Stromal cell of bone marrow (primary cell): Measurements from ENCODE around the gene CLIP3.
"Not testable (repeated sequence)": the region's sequence is repeated elsewhere in the genome, so short reads cannot be mapped to it uniquely, and the experiment has no call there.

Experiments
- DNase-seq: peaks from one replicate; pipeline ENCODE4 v3.0.0-alpha.2; 2012; ENCODE audit warnings: low read depth

Gene CLIP3

DNA sequence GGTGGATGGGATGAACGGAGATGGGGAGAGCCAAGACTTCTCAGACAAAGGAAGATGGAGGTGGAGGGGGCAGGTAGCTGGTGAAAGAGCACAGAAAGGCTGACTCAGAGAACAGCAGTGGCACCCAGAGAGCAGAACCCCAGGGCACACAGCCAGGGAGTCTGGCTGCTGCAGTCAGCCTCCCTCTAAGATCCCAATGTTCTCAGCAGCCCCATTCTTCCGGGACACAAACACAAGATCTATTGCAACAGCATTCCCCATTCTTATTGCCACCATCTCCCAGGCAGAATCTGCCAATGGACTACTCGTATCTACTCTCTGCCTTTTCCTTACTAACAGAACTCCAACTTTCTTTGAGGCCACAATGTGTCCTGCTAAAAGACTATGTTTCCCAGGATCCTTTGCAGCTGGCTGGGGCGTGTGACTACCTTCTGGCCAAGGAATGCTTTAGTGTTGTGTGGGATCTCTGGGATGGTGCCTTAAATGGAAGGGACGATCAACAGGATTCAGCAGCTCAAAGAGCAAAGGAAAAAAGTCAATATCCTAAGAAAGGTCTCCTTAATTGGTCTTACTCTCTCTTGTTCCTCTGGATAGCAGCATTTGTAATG, 13.9 kb upstream of the CLIP3 start:
- DNase-seq, result no peak

DNA sequence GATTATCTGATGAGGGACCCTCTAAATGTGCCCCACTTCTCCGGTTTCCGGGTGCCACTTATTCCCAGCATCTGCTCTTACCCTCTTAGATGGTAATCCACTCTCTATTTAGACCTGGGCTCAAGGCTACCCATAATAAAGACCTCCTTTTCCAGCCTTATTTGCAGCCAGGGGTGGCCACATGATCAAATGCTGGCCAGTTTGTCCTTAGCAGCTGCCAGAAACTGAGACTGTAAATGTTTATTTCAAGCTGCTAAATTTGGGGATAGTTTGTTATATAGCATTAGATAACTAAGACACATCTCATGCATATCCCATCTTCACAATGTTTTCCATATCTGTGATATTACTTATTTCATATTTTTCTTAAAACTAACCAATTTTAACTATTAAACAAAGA, 11.3 kb upstream of the CLIP3 start:
- no peak for DNase-seq

DNA sequence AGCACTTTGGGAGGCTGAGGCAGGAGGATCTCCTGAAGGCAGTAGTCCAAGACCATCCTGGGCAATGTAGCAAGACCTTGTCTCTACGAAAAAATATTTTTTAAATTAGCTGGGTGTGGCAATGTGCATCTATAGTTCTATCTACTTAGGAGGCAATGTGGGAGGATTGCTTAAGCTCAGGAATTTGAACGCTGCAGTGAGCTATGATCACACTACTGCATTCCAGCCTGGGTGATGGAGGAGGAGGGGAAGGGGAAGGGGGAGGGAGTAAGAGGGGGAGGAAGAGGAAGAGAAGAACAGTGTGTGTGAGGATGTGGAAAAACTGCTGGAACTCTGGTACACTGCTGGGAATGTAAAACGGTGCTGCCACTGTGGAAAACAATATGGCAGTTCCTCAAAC, 9.2 kb upstream of the CLIP3 start:
- DNase-seq, result no peak

DNA sequence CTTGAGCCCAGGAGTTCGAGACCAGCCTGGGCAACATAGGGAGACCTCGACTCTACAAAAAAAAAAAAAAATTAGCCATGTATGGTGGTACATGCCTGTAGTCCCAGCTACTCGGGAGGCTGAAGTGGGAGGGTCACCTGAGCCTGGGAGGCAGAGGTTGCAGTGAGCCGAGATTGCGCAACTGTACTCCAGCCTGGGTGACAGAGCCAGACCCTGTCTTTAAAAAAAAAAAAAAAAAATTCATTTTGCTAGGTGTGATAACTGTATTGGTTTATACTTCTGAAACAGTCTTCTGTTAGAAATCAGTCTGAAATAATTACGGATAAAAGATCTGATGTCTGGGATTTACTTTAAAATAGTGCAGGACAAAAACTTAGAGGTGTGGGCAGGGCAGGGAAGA, 8.4 kb upstream of the CLIP3 start:
- DNase-seq, result not testable (repeated sequence)

DNA sequence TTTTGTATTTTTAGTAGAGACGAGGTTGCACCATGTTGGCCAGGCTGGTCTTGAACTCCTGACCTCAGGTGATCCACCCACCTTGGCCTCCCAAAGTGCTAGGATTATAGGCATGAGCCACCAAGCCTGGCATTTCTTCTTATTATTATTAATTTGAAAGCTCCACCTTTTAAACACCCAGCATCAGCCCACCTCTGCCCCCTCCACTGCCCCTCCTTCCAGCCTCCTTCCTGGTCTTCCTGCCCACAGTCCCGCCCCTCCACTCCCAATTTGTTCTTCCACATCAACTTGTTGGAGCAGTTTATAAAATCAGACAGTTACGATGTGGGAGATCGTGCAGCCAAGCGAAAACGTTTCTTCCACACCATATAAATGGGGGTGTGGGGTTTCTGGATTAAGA, 7.8 kb upstream of the CLIP3 start:
- no peak for DNase-seq

DNA sequence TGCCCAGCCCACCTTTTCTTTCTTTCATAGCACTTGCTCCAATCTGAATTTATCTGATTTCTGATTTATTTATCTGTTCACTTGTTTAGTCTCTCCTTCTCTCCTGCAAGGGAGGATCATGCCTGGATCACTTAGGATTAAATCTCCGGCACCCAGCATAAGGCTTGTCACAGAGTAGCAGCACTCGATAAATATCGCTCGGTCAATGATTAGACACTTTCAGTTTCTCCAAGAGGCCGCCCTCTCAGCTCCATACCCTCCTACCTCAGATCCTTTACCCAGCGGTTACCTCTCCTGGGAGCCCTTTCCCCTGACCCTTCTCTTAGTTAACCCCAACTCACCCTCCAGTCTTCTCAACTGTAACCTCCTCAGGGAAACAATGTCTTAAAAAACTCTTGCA, 1.4 kb downstream of the CLIP3 start:
- no peak for DNase-seq

DNA sequence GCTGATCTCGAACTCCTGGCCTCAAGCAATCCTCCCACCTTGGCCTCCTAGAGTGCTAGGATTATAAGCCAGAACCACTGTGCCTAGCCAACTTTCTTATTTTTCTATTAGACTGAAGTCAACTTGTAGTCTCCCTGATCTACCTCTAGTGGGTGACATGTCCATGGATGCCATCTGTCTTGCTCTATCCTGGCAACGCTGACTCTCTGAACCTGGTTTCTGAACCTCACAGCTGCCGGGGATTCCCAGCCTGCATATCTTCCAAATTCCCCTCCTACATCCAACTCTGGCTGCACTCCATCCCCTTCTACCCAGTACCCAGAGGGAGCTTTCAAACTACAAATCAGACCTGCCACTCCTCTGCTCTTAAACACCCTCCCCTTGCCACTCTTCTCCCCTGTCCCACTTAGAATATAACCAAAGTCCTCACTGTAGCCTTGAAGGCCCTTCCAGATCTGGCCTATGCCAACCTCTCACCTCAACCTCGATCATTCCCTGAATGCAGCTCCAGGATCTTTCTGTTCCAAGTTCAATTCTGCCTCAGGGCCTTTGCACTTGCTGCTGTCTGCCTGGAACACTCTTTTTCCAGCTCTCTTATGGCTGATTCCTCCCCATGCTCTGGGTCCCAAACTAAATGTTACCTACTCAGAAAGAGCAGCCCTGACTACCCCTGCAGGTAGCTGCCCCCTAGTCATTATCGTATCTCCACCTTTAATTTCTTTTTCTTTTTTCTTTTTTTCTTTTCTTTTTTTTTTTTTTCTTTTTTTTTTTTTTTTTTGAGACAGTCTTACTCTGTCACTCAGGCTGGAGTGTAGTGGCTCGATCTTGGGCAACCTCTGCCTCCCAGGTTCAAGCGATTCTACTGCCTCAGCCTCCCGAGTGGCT, 2.2 kb downstream of the CLIP3 start:
- no peak for DNase-seq

DNA sequence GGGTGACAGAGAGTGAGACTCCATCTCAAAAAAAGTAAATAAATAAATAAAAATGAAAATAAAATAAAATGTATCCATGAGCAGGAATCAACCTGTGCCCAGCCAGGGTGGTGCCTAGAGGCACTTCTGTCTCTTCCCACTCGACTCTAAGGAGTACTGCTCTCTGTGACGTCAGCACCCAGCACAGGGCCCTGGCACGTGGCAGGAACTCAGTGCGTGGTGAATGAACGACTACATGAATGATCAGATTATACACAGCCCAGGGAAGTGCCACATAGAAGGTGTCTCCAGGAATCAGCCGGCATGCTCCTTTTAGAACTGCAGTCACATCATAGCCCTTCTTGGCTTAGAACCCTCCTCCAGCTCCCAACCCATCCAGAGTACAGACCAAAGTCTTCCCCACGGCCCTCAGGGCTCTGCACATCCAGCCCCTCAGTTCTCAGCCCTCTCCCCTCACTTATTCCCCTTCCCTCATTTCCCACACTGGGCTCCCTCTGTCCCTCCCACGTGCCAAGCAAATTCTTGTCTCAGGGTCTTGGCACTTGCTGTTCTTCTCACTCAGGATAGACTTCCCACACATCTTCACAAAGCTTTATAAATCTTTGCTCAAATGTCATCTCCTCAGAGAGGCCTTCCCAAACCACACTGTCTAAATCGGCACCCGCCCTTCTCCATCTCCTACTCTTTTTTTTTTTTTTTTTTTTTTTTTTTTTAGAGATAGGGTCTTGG, 4.2 kb downstream of the CLIP3 start:
- DNase-seq, result no peak

DNA sequence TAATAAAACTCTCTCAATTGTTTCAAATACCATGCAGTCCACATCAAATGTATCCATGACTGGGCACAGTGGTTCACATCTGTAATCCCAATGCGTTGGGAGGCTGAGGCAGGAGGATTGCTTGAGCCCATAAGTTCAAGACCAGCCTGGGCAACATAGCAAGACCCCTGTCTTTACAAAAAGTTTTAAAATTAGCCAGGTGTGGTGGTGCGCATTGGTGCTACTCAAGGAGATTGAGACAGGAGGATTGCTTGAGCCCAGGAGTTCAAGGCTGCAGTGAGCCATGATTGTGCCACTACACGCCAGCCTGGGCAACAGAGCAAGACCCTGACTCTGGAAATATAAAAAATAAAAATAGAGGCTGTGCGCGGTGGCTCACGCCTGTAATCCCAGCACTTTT, 5.0 kb downstream of the CLIP3 start:
- DNase-seq, result no peak

DNA sequence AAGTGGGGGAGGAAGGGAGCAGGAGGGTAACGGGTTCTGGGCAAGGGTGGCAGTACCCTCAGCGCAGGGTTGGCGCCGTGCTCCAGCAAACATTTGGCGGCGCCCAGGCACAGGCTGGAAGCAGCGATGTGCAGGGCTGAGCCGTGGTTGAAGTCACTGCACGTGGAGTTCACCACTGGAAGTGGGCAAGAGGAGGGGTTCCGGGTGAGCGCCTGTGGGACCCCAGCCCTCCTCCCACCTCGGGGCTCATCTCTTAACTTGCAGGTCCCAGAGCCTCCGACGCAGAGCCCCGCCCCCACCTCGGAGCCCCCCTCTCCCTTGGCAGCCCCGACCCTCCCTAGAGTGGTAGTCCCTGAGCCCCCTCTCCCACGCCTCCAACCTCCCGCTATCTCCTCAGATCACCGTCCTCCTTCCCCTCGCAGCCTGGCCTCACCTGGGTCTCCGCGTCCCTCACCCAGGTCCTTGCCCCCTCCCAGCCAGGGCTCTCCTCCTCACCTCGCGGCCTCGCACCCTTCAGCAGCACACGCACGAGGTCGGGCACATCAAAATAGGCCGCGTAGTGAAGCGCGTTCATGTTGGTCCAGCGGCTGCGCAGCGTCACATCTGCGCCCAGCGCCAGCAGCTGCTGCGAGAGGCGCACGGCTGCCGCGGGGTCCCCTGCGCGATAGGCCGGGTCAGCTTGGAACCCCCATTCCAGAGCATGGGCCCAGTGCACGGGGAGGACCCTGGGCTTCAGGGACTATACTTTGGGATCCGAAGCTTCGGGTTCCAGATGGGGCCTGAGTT, 6.4 kb downstream of the CLIP3 start:
- no peak for DNase-seq

DNA sequence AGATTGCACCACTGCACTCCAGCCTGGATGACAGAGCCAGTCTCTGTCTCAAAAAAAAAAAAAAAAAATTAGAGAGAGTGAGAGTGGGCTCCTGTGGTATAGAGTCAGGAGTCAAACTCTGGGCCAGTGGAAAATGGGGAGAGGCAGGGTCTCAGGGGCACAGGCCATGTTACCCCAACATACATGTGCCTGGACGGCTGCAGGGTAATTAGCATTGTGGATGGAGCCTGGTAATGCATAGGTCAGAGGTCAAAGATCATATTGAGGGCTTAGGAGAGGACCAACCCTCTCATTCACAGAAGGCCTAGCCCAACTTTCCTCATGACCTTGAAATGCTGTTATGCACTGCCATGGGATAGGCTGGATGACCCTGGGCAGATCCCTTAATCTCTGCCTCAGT, 7.1 kb downstream of the CLIP3 start:
- no peak for DNase-seq

DNA sequence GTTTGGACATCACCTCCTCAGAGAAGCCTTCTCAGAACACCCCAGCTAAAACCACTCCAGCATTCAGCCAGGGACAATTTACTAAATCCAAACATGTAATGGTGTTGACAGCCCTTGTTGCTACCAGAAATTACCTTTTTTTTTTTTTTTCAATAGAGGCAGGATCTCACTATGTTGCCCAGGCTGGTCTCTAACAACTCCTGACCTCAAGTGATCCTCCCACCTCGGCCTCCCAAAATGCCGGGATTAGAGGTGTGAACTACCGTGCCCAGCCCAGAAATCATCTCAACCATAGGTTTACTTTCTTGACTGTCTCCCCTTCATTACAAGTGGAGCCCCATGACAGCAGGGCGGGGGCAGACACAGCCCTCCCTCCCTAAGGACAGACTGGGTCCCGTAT, 9.2 kb downstream of the CLIP3 start:
- no peak for DNase-seq

DNA sequence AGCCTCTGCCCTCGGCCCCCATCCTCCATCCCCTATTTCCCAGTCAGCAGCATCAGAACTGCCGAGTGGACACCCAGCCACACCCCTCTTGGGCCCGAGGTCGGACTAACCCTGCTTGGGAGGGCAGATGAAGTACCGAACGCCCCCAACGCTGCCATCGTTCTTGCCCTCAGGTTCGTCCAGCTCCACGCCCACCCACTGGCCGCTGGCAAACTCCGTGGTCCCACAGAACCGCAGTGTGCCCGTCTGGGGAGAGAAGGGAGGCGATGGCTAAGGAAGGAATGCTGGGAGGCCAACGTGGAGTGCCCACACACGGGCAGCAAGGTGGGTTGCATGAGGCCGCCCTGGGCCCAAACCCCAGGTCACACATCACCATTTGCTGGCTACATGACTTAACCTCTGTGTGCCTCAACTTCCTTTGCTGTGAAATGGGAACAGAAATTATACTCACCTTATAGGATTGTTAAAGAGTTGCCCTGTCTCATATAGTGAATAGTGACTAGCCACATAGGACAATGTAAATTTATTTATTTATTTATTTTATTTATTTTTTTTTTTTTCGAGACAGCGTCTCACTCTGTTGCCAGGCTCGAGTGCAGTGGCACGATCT, 13.5 kb downstream of the CLIP3 start:
- DNase-seq, result no peak

DNA sequence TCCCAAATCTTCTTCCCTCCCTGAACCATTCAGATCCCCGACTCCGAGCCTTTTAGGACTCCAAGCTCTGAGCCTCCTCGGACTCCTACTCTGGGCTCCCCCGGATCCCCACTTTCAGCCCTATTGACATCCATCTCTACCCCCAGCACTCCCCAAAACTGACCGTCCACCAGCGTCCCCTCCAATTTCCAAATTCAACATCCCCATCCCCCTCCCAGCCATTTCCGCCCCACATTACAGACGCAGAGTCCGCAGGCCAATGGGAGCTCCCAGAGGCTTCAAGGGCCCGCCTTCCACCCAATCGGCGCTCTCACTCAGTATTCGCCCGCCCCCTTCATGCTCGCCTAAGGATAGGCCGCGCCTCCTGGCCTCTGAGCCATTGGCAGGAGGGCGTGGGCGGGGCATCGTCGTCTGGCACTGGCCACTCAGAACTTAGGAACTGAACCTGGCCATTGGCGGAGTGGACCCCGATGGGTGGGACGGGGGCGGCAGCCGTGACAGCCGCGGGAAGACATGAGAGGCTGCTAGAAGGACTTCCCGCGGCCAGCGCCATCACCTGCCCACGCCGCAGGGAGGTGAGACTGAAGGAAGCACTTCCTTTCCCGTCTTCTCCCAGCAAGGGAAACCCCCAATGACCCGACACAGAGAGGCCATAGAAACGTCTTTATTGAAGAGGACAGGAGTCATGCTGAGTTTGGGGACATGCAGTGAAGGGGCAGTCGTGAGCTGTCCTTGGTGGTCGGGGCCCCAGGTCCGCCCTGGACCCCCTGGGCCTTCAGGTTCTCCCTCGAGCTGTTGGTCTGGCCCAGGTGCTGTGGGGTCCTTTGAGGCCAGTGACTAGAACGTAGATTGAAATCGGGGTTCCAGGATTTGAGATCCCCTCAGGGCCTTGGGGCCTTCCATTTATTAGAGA, 18.4 kb downstream of the CLIP3 start, which contains the start of gene ALKBH6:
Gene ALKBH6 (minus strand): TSS at position 202 of the 913 bp plus-strand sequence. CDS start 816 bp downstream, outside the sequence.
- DNase-seq, result peak; percentile 99

DNA sequence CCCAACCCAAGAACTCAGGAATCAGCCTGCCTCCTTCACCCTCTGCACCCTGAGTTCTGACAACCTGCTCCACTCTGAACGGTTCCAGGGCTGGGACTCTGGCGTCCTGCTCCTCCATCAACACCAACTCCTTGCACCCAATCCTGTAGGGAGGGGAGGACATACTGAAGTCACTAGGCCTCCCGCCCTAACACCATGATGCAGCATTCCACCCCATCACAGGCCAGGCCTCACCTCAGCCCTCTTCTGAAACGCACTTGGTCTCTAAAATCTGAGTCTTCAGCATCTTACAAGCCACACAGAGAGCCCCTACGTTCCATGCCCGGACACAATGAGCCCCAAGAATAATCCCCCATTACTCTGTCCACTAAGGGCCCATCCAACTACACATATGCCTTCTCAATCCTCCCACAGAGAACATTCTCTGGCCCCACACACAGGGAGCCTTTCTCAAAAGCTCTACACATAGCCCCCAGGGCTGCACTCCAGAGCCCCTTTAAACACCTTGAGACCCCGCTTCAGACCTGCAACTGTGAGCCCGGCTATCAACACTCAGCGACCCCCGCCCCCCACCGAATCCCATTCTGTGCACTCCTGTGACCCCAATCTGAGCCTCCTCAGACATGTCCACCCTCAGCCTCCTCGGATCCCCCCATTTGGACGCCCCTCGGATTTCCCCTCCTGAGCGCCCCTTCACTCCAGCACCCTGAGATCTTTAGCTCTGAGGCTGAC, 19.2 kb downstream of the CLIP3 start:
- DNase-seq, result no peak

DNA sequence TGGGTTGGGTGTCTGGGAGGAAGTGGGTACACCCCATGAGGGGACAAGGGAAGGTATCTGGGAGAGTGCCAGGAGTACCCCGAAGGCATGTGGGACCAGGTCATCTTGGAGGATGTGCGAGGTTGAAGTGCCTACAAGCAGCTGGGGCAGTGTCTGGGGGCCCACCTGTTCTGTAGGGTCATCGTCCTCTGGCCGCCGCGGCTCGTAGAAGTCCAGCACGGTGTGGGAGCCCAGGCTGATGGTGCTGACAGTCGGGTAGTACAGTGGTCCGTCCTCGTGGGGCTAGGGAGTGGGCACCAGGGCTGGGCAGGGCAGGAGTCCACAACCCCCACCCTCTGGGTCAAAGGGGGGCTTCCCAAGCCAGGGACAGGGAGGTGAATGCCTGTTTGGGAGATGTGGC, 22.3 kb downstream of the CLIP3 start:
- DNase-seq, result no peak

DNA sequence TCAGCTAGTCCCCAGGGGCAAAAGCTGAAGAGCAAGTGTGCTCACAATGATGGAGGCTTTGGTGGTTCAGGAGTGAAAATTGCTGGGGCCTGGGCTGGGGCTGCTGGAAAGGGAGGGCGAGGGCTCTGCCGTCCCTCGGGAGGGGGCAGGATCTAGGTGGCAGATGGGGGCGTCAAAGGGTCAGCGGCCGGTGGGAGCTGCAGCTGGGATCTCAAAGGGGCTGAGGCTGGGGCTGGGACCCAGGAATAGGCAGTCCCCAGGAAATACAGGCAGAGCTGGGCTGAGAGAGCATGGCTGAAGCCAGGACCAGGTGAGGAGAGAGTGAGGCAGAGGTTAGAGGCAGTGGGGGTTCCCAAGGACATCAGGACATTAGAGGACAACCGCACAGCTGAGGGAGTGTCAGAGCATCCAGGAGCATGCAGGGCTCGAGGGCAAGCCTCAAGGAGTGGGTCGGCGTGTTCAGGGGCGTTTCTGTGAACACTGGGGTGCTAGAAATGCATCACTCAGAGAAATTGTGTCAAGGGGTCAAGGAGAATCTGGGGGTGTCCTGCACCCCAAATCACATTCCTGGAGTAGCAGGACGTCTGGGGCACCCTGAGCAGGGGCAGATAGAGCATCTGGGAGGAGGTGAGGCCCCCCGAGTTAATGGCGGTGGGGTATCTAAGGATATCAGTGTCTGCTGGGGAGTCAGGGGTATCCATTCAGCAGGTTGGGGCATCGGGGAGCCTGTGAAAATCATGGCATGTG, 22.9 kb downstream of the CLIP3 start:
- DNase-seq, result no peak

DNA sequence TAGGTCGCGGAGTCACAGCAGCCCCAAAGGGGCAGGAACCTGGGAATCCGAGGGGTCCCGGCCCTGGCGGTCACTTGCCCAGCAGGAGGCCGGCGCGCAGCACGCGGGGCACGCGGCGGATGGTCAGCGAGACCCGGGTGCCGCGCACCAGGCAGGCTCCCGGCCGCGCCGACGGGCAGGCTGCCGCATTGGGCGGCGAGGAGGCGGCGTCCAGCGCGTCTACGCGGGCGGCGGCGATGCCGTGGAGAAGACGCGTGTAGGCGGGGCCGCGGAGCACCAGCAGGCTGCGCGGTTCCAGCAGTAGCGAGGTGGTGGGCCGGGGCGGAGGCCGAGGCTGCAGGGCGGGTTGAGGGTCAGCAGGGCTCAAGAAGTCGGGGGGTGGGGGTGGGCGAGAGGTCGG, 23.5 kb downstream of the CLIP3 start:
- no peak for DNase-seq

DNA sequence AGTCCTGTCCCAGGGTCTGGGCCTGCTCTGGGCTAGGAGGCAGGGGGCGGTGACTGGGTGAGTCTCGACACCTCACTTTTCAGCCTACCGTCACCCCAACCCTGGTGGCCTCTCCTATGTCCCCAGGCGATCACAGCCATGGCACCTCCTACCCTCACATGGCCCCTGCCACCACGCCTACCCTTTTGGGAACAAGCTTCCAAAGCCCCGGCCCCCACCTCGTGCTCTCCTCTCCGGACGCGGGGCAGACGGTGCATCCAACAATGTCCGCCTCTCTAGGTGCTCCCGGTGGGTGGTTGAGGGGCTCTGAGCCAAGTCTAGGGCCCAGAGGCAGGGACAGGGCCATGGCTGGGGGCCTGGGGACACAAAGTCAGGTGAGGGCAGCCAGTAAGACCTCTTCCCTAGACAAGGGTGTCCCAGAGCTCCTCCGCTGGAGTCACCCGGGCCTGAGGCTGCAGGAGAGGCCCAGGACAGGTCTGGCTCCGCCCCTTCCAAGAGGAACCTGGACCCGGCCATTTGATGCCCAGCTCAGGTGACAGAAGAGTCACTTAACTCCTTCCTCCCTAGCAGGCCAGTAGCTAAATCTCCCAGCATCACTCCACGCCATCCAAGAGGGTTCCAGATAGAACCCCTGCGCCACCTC, 24.2 kb downstream of the CLIP3 start, which contains the start of gene SYNE4:
Gene SYNE4 (minus strand): TSS at position 478 of the 643 bp plus-strand sequence. CDS start 132 bp downstream, at position 346.
- no peak for DNase-seq
